Measurements from ENCODE around the gene EPHB2.

EPHB2 gene

GRCh38 chr1:22782406-22782805, 71.8 kb downstream of the EPHB2 start:
- no peak for DNase-seq

- no peak for DNase-seq
Measured at GRCh38 chr1:22784317-22784716, 73.7 kb downstream of the EPHB2 start.

- DNase-seq = no peak
Measured at GRCh38 chr1:22784737-22785136, 74.1 kb downstream of the EPHB2 start.

DNA sequence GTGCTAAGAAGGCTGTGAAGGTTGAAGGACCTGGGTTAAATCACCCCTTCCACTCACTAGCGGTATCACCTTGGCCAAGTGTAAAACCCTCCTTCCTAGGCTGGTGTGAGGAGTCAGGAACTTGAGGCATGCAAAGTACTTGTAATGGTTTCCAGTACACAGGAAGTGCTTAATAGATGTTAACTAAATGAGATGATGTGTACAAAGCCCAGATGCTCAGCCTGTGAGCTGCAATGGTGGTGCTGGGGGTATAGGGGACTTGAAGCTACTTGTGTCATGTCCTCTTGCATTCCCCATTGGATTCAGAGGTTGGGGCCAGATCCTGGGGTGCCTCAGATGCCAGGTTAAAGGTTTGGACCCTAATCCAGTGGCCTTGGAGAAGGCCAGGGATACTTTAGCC, 75.5 kb downstream of the EPHB2 start:
- DNase-seq = no peak

GRCh38 chr1:22786719-22787489, 76.3 kb downstream of the EPHB2 start:
- DNase-seq = no peak

DNA sequence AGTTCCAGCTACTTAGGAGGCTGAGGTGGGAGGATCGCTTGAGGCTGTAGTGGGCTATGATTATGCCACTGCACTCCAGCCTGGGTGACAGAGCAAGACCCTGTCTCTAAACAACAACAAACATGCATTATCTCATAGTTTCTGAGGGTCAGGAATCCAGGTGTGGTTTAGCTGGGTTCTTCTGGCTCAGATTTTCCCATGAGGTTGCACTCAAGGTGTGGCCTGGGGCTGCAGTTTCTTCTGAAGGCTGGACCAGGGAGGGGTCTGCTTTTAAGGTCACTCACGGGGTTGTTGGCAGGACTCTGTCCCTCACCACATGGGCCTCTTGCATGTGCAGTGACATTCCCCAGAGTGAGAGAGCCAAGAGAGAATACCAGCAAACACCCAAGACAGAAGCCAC, 77.0 kb downstream of the EPHB2 start:
- no peak for DNase-seq

GRCh38 chr1:22788254-22788661, 77.6 kb downstream of the EPHB2 start:
- DNase-seq = no peak

- DNase-seq = no peak
Measured at GRCh38 chr1:22789356-22789994, 78.8 kb downstream of the EPHB2 start.

- DNase-seq = no peak
Measured at GRCh38 chr1:22790232-22791008, 79.8 kb downstream of the EPHB2 start.

DNA sequence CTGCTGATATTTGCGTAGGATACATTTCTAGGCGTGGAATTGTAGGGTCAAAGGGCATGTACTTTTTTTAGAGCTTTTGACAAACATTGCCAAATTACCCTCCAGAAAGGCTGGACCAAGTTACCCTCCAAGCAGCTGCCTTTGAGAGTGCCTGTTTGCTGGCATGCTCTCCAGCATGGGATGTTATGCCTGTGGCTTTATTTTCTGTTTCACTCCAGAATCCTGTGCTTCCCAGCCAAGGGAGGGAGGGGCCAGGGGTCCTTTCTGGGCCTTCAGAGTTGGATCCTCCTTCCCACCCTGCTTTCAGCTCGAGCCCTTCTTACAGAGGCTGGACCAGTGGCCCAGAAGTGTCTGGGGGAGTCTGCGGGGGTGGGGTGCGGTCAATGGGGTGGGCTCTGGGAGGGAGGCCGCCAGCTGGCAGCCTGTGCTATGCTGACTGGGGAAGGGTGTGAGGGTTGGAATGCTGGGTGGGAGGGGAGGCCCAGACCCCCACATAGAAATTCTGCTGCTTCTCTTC, 81.2 kb downstream of the EPHB2 start:
- DNase-seq = no peak

DNA sequence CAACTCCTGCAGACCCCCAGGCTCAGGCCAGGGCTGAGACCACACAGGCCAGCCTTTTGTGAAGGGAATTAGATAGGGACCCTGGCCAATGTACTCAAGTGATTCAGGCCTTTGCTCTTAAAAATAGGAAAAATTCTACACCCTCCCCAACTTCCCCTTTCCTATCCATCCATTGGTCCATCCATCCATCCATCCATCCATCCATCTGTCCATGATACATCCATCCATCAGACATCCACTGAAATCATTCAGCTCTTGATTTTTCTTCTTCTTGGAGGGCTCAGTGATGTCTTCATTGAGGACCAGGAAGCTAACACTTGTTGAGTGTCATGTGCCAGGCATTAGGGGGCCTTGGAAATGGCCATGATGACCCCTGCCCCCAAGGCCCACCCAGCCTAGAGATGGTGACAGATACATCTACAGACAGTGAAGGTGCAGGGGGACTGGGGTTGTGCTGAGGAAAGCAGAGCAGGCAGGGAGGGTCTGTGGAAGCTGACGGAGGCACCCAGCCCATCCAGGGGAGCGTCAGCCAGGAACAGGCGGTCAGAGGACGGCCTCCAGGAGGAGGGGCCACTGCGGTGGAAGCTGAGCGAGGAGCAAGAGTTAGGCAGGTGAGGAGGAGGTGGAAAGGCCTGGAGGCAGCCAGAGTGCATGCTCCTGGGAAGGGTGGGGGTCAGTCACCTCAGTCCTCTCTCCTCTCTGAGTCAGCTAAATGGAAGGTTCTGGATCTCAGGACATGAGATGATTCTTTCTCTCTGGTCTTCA, 81.9 kb downstream of the EPHB2 start:
- DNase-seq = no peak

- no peak for DNase-seq
Measured at GRCh38 chr1:22793647-22794046, 83.0 kb downstream of the EPHB2 start.

DNA sequence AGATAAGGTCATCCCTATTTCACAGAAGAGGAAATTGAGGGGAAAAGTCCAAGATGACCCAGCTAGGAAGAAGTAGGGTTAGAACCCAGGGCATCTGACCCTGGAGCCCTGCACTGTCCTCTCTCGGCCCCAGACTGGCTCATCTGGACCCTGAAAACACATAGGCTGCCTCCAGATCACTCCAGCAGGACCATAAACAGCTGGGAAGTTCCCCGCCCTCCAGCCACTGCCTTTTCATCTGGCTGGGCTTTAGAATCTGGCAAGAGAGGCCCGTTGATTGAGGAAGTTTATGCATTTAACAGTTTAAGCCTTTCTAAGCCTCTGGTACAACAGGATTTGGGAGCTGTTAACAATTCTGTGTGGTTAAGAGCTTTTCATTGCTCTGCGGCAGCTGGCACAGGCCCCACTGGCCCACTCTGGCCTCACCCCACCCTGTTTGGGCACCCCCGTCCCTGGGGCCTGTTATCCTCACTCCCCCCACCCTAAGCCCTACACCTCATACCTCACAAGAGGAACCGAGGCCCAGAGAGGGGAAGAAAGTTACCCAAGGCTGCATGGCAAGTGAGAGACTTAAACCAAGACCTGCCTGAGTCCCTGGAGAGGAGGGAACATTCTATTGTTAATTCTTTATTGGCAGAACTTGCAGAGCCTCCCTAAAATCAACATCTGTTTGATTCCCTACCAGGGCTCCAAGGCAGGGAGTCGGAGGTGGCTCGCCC, 84.2 kb downstream of the EPHB2 start:
- no peak for DNase-seq

DNA sequence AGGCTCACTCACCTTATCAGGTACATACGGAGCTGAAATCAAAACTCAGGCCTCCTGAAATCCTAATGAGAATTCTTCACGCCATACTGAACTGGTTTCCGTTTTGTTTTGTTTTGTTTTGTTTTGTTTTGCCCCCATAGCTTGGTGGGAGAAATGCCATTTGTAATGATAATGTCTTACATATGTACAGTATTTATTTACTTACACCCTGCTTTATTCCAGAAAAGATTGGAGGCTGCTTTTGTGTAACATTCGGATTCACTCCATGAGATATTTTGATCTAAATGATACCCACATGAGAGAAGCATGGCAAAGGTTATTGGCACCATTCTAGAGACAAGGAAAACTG, 84.7 kb downstream of the EPHB2 start:
- no peak for DNase-seq

DNA sequence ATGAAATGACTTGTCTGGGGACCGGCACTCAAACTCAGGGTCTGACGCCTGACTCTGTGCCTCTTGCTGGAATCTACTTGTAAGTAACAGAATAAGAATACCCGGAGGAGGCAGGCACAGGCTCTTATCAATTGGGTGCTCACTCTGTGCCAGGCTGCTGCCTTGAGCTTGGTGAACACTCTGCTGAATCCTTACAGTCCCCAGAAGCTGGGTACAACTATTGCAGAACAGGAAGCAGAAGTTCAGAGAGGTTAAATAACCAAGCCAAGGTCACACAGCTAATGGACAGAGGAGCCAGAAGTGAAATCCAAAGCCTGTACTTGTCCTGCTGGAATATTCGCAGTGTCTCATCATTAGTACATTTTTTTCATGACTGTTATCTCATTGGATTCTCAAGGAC, 86.0 kb downstream of the EPHB2 start:
- no peak for DNase-seq

DNA sequence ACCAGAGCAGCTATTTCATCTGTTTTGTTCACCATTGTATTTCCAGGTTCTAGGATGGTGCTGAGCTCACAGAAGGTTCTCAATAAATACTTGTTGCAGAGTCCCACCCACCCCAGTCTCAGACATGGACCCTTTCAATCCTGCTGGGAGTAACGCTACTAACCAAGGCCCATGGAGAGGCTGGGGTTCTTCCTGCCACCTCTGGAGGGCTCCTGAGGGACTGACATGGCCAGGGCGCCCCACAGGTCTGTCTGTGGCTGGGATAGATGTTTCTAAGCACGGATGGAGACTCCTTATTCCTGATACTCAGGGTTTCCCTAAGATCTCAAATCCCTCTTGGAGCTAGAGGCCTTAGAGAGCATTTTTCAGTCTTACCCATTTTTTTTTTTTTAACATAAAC, 87.4 kb downstream of the EPHB2 start:
- no peak for DNase-seq

GRCh38 chr1:22799971-22800370, 89.3 kb downstream of the EPHB2 start:
- no peak for DNase-seq

DNA sequence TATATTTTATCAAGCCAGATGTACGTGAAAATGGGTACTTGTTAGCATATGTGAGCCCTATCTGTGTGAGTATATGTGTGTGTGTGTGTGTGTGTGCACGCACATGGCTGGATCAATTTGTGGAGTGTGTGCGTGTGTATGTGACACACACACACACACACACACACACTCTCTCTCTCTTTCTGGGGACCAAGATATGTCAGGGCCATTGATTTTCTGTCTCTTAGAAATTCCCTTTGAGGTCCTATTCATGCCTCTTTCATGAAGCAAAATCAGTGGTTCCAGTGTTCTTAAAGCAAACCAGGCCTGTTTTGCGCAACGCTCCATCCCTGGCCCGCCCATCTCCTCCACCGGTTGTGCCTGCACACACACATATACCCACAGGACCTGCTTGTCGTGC, 90.0 kb downstream of the EPHB2 start:
- DNase-seq = no peak

DNA sequence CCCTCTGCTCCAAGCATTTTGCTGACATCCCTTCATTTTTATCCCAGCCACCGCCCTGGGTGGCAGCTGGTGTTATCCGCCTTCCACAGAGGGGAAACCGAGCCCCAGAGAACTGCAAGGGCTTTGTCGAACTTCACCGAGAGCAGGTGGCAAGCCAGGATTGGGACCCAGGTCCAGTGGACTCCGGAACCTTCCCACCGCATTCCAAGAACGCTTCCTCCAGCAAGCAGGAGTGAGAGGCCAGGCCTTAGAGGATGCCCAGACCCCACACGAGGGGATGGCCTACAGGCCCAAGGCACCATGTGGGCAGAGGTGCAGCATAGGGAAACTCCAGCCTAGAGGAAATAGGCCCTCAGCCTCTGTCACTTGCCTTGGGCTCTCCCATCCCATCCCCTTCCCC, 90.7 kb downstream of the EPHB2 start:
- no peak for DNase-seq

- DNase-seq = no peak
Measured at GRCh38 chr1:22801761-22802160, 91.1 kb downstream of the EPHB2 start.

- DNase-seq = no peak
Measured at GRCh38 chr1:22803833-22804232, 93.2 kb downstream of the EPHB2 start.

DNA sequence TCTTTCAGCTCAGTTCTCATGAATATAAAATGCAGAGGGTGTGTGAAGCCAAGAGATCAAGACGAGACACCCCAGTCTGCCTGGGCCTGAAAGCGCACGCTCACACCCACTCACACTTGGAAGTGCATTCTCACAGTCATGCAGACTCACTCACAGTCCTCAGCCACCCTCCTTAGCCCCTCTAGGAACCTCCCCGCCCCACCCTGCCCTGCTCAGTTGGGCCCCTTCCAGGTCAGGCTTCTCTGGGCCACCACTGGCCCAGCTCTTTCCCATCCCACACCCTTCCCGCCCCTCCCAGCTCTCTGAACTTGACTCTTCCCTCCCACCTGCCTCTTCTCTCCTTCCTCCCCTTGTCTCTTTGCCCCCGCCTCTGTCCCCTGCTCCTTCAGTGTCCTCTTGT, 93.8 kb downstream of the EPHB2 start:
- DNase-seq = no peak

Data from CD4-positive, alpha-beta T cell treated with Interleukin-17A for 4 hours (primary cell).